T-helper 1 cell treated with Interleukin-12 subunit alpha and Interleukin-12 subunit beta and Interleukin-4 antibody, amounts not matched to agents 30 μg/mL and 1 μg/mL, for 36 hours (primary cell): ENCODE results near the gene LYPLAL1.

ENCODE experiments used
- H3K27ac Mint-ChIP-seq: one replicate; pipeline ENCODE4 v1.8.0; 2021; ENCODE audit warnings: mild to moderate bottlenecking, mixed read lengths
- H3K27me3 Mint-ChIP-seq: one replicate; pipeline ENCODE4 v1.8.0; 2021; ENCODE audit warnings: low read depth, mixed read lengths
- H3K36me3 Mint-ChIP-seq: one replicate; pipeline ENCODE4 v1.8.0; 2021; ENCODE audit warnings: low read depth, mixed read lengths
- H3K4me1 Mint-ChIP-seq: one replicate; pipeline ENCODE4 v1.8.0; 2021; ENCODE audit warnings: low read depth, mixed read lengths
- H3K4me3 Mint-ChIP-seq: one replicate; pipeline ENCODE4 v1.8.0; 2021; ENCODE audit warnings: mild to moderate bottlenecking, moderate library complexity, mixed read lengths
- H3K9me3 Mint-ChIP-seq: one replicate; pipeline ENCODE4 v1.8.0; 2021; ENCODE audit warnings: mixed read lengths

The LYPLAL1 gene

GRCh38 chr1:219173758-219174459, at the start of gene LYPLAL1:
Gene LYPLAL1, plus strand, starts transcription at chr1:219173878. Its CDS starts 13 bp downstream, at chr1:219173891.
- peaks cover 13% of the 10 kb centered on the region for H3K36me3 Mint-ChIP-seq

GRCh38 chr1:219124163-219124562, 49.5 kb upstream of the LYPLAL1 start:
- no peaks in the 10 kb centered on the region for H3K36me3 Mint-ChIP-seq
- H3K27me3 Mint-ChIP-seq: no peaks in the 10 kb centered on the region
- no peaks in the 10 kb centered on the region for H3K4me1 Mint-ChIP-seq
- H3K4me3 Mint-ChIP-seq: no peak overlapping the region
- H3K9me3 Mint-ChIP-seq: no peaks in the 10 kb centered on the region
- H3K27ac Mint-ChIP-seq: no peak overlapping the region

More at GRCh38 chr1:219173758-219174459, at the start of gene LYPLAL1:
- peaks cover 29% of the 10 kb centered on the region for H3K4me1 Mint-ChIP-seq
- peak within 1 kb of the TSS; percentile 97 for H3K27ac Mint-ChIP-seq
- peaks cover 5% of the 10 kb centered on the region for H3K9me3 Mint-ChIP-seq
- H3K4me3 Mint-ChIP-seq: peak within 1 kb of the TSS; percentile 98
- H3K27me3 Mint-ChIP-seq: no peaks in the 10 kb centered on the region

- no peaks in the 10 kb centered on the region for H3K4me1 Mint-ChIP-seq
- H3K27me3 Mint-ChIP-seq: no peaks in the 10 kb centered on the region
- H3K27ac Mint-ChIP-seq: no peak overlapping the region
- no peaks in the 10 kb centered on the region for H3K9me3 Mint-ChIP-seq
- no peak overlapping the region for H3K4me3 Mint-ChIP-seq
- H3K36me3 Mint-ChIP-seq: no peaks in the 10 kb centered on the region
These were observed 48.3 kb upstream of the LYPLAL1 start for GRCh38 chr1:219125342-219125741.

GRCh38 chr1:219126377-219126776, 47.3 kb upstream of the LYPLAL1 start:
- Mint-ChIP-seq H3K9me3 (no peaks in the 10 kb centered on the region), H3K4me1 (no peaks in the 10 kb centered on the region), H3K36me3 (no peaks in the 10 kb centered on the region), H3K4me3 (no peak overlapping the region), H3K27ac (no peak overlapping the region), H3K27me3 (no peaks in the 10 kb centered on the region)

GRCh38 chr1:219128957-219129356, 44.7 kb upstream of the LYPLAL1 start:
- Mint-ChIP-seq H3K4me1 (no peaks in the 10 kb centered on the region), H3K36me3 (no peaks in the 10 kb centered on the region), H3K9me3 (no peaks in the 10 kb centered on the region), H3K27ac (no peak overlapping the region), H3K4me3 (no peak overlapping the region), H3K27me3 (no peaks in the 10 kb centered on the region)

- Mint-ChIP-seq H3K4me1 (no peaks in the 10 kb centered on the region), H3K27ac (no peak overlapping the region), H3K9me3 (no peaks in the 10 kb centered on the region), H3K27me3 (no peaks in the 10 kb centered on the region), H3K4me3 (no peak overlapping the region), H3K36me3 (no peaks in the 10 kb centered on the region)
These were observed 43.2 kb upstream of the LYPLAL1 start for GRCh38 chr1:219130366-219130935.

- no peaks in the 10 kb centered on the region for H3K36me3 Mint-ChIP-seq
- no peaks in the 10 kb centered on the region for H3K9me3 Mint-ChIP-seq
- H3K27ac Mint-ChIP-seq: no peak overlapping the region
- H3K4me1 Mint-ChIP-seq: no peaks in the 10 kb centered on the region
- no peak overlapping the region for H3K4me3 Mint-ChIP-seq
- H3K27me3 Mint-ChIP-seq: no peaks in the 10 kb centered on the region
These were observed 40.7 kb upstream of the LYPLAL1 start for GRCh38 chr1:219132939-219133338.

- no peak overlapping the region for H3K27ac Mint-ChIP-seq
- H3K9me3 Mint-ChIP-seq: no peaks in the 10 kb centered on the region
- H3K4me3 Mint-ChIP-seq: no peak overlapping the region
- no peaks in the 10 kb centered on the region for H3K36me3 Mint-ChIP-seq
- H3K4me1 Mint-ChIP-seq: no peaks in the 10 kb centered on the region
- no peaks in the 10 kb centered on the region for H3K27me3 Mint-ChIP-seq
These were observed 34.9 kb upstream of the LYPLAL1 start for GRCh38 chr1:219138747-219139146.

- Mint-ChIP-seq H3K27me3 (no peaks in the 10 kb centered on the region), H3K27ac (no peak overlapping the region), H3K4me3 (no peak overlapping the region), H3K9me3 (no peaks in the 10 kb centered on the region), H3K4me1 (no peaks in the 10 kb centered on the region), H3K36me3 (no peaks in the 10 kb centered on the region)
These were observed 33.3 kb upstream of the LYPLAL1 start for GRCh38 chr1:219140303-219140877.

GRCh38 chr1:219143735-219144134, 29.9 kb upstream of the LYPLAL1 start:
- H3K4me1 Mint-ChIP-seq: no peaks in the 10 kb centered on the region

GRCh38 chr1:219144658-219145315, 28.9 kb upstream of the LYPLAL1 start:
- Mint-ChIP-seq H3K27ac (no peak overlapping the region), H3K9me3 (no peaks in the 10 kb centered on the region), H3K4me1 (no peaks in the 10 kb centered on the region), H3K36me3 (no peaks in the 10 kb centered on the region), H3K4me3 (no peak overlapping the region), H3K27me3 (peaks cover 3% of the 10 kb centered on the region)

More at GRCh38 chr1:219143735-219144134, 29.9 kb upstream of the LYPLAL1 start:
- Mint-ChIP-seq H3K9me3 (no peaks in the 10 kb centered on the region), H3K27me3 (peaks cover 3% of the 10 kb centered on the region), H3K27ac (no peak overlapping the region), H3K36me3 (no peaks in the 10 kb centered on the region), H3K4me3 (no peak overlapping the region)

GRCh38 chr1:219147571-219148019, 26.1 kb upstream of the LYPLAL1 start:
- H3K27ac Mint-ChIP-seq: no peak overlapping the region
- peaks cover 3% of the 10 kb centered on the region for H3K27me3 Mint-ChIP-seq
- H3K4me1 Mint-ChIP-seq: no peaks in the 10 kb centered on the region
- H3K4me3 Mint-ChIP-seq: no peak overlapping the region
- H3K36me3 Mint-ChIP-seq: no peaks in the 10 kb centered on the region
- H3K9me3 Mint-ChIP-seq: no peaks in the 10 kb centered on the region

GRCh38 chr1:219149009-219149577, 24.6 kb upstream of the LYPLAL1 start:
- H3K36me3 Mint-ChIP-seq: no peaks in the 10 kb centered on the region
- H3K4me3 Mint-ChIP-seq: no peak overlapping the region
- H3K27me3 Mint-ChIP-seq: peaks cover 3% of the 10 kb centered on the region
- no peak overlapping the region for H3K27ac Mint-ChIP-seq
- H3K4me1 Mint-ChIP-seq: no peaks in the 10 kb centered on the region
- no peaks in the 10 kb centered on the region for H3K9me3 Mint-ChIP-seq

GRCh38 chr1:219149953-219150352, 23.7 kb upstream of the LYPLAL1 start:
- no peak overlapping the region for H3K4me3 Mint-ChIP-seq
- no peaks in the 10 kb centered on the region for H3K36me3 Mint-ChIP-seq
- no peak overlapping the region for H3K27ac Mint-ChIP-seq
- H3K27me3 Mint-ChIP-seq: peaks cover 3% of the 10 kb centered on the region
- H3K9me3 Mint-ChIP-seq: no peaks in the 10 kb centered on the region
- H3K4me1 Mint-ChIP-seq: no peaks in the 10 kb centered on the region
